H1 (cell line): ENCODE data around the gene GIPR. TPM values are rescaled to one million over a fixed set of nuclear protein-coding genes. Genes with fewer than 3 reads are reported as not detected.
A peak's percentile ranks its signal among the peaks of the same experiment; 100 is the strongest.

Experiments
- BRCA1 ChIP-seq: IDR thresholded peaks from 2 replicates; pipeline ENCODE4 v1.6.1; 2012; ENCODE audit warnings: low read depth, low read length, improper control_type of control experiment
- FOSL1 ChIP-seq: IDR thresholded peaks from 2 replicates; pipeline ENCODE4 v1.6.1; 2011; ENCODE audit warnings: mild to moderate bottlenecking, low read depth, low read length, moderate library complexity; ENCODE audit not compliant: insufficient read depth
- GABPA ChIP-seq: IDR thresholded peaks from 2 replicates; pipeline ENCODE4 v1.6.1; 2011; ENCODE audit warnings: mild to moderate bottlenecking, low read length, moderate library complexity, borderline replicate concordance; ENCODE audit not compliant: insufficient read depth
- KDM1A ChIP-seq: fragments of 200-600, 300-600 bp; sonication (generic); IDR thresholded peaks from 2 replicates; pipeline ENCODE4 v1.7.1; 2016; ENCODE audit warnings: mild to moderate bottlenecking, low read length, borderline replicate concordance
- KDM4A ChIP-seq: IDR thresholded peaks from one replicate; pipeline ENCODE4 v1.7.1; 2012; ENCODE audit warnings: low read depth, mild to moderate bottlenecking, moderate library complexity, low read length, inconsistent platforms; ENCODE audit not compliant: severe bottlenecking
- KDM5A ChIP-seq: fragments of 200-600 bp; IDR thresholded peaks from 2 replicates; pipeline ENCODE4 v1.7.1; 2012; ENCODE audit warnings: mild to moderate bottlenecking, low read length, inconsistent platforms, mixed read lengths
- NRF1 ChIP-seq: IDR thresholded peaks from 2 replicates; pipeline ENCODE4 v1.6.1; 2011; ENCODE audit warnings: mild to moderate bottlenecking, low read depth, low read length, improper control_type of control experiment
- PHF8 ChIP-seq: fragments of 200-600 bp; sonication (generic); conservative IDR thresholded peaks from 2 replicates; pipeline ENCODE4 v1.7.1; 2012; ENCODE audit warnings: low read depth, mild to moderate bottlenecking, inconsistent platforms, low read length, moderate library complexity
- POU5F1 ChIP-seq: IDR thresholded peaks from 2 replicates; pipeline ENCODE4 v1.6.1; 2011; ENCODE audit warnings: low read depth, mild to moderate bottlenecking, low read length, moderate library complexity
- RNF2 ChIP-seq: fragments of 200-900, 300-1000 bp; sonication (generic); IDR thresholded peaks from 2 replicates; pipeline ENCODE4 v1.7.1; 2016; ENCODE audit warnings: borderline replicate concordance, low read depth, mild to moderate bottlenecking, antibody characterized with exemption, low read length; ENCODE audit not compliant: poor library complexity, severe bottlenecking; ENCODE audit errors: missing control alignments
- SAP30 ChIP-seq: fragments of 300-600 bp; sonication (generic); IDR thresholded peaks from 2 replicates; pipeline ENCODE4 v1.7.1; 2012; ENCODE audit warnings: low read length, moderate library complexity, mild to moderate bottlenecking, inconsistent platforms; ENCODE audit not compliant: insufficient read depth, insufficient replicate concordance
- SIN3A ChIP-seq, 2 experiments: IDR thresholded peaks in 1 of 2; conservative IDR thresholded peaks in 1 of 2; 2 replicates each; pipeline ENCODE4 v1.6.1; 2011 to 2012; ENCODE audit warnings: low read length in 2 of 2, improper control_type of control experiment in 1 of 2, low read depth in 1 of 2, mild to moderate bottlenecking in 1 of 2
- SIX5 ChIP-seq: IDR thresholded peaks from 2 replicates; pipeline ENCODE4 v1.6.1; 2011; ENCODE audit warnings: mild to moderate bottlenecking, low read depth, low read length
- SP1 ChIP-seq: IDR thresholded peaks from 2 replicates; pipeline ENCODE4 v1.6.1; 2011; ENCODE audit warnings: low read depth, low read length
- SP2 ChIP-seq: IDR thresholded peaks from 2 replicates; pipeline ENCODE4 v1.6.1; 2012; ENCODE audit warnings: mild to moderate bottlenecking, low read length, inconsistent platforms
- SP4 ChIP-seq: IDR thresholded peaks from 2 replicates; pipeline ENCODE4 v1.6.1; 2012; ENCODE audit warnings: low read length, inconsistent platforms
- SUZ12 ChIP-seq: fragments of 200-600 bp; sonication (generic); IDR thresholded peaks from 2 replicates; pipeline ENCODE4 v1.6.1; 2012; ENCODE audit warnings: mild to moderate bottlenecking, inconsistent platforms, low read length, moderate library complexity, mixed read lengths
- TAF7 ChIP-seq: optimal IDR thresholded peaks from 2 replicates; pipeline ENCODE3; 2011; ENCODE audit warnings: low read depth, mild to moderate bottlenecking, inconsistent platforms, low read length, moderate library complexity, borderline replicate concordance
- polyA plus RNA-seq, 7 experiments: library from polyadenylated mRNA; depleted of rRNA in 3 of 7; stranded (reverse) in 5 of 7; unstranded in 2 of 7; fragments of >200 nt in 5 of 7; fragments of 200-250 nt in 2 of 7; gene quantifications; 1 replicate in 5 of 7; 2 replicates in 1 of 7; 4 replicates in 1 of 7; pipeline versions ENCODE4 v1.2.1 to v1.2.3, GENCODE V29; 2011 to 2013; ENCODE audit warnings: missing spikeins in 2 of 7, mixed read lengths in 2 of 7
- total RNA-seq: library from RNA; stranded (reverse); fragmentation: NEBNext Ultra II Directional; extraction: Animal tissue kit (Norgen Biotek cat#: 25700); gene quantifications from 2 replicates; pipeline ENCODE4 v1.2.1, GENCODE V29; 2021
- TF ChIP-seq, protein P1 (sequence below): IDR thresholded peaks from 2 replicates; pipeline ENCODE4 v1.6.1; 2012; ENCODE audit warnings: inconsistent platforms
- TF ChIP-seq, protein P2 (sequence below): IDR thresholded peaks from 2 replicates; pipeline ENCODE4 v1.6.1; 2011; ENCODE audit warnings: low read depth, mild to moderate bottlenecking, low read length; ENCODE audit not compliant: insufficient read depth
- TF ChIP-seq, protein P3 (sequence below): IDR thresholded peaks from 2 replicates; pipeline ENCODE4 v1.6.1; 2011; ENCODE audit warnings: low read length, improper control_type of control experiment

Gene GIPR
- total and polyA plus RNA-seq, 2 of the 8 experiments (the other 6 are each of a cell fraction or from before 2014, with no cell fraction given) = 0.42 to 1.3 TPM

DNA sequence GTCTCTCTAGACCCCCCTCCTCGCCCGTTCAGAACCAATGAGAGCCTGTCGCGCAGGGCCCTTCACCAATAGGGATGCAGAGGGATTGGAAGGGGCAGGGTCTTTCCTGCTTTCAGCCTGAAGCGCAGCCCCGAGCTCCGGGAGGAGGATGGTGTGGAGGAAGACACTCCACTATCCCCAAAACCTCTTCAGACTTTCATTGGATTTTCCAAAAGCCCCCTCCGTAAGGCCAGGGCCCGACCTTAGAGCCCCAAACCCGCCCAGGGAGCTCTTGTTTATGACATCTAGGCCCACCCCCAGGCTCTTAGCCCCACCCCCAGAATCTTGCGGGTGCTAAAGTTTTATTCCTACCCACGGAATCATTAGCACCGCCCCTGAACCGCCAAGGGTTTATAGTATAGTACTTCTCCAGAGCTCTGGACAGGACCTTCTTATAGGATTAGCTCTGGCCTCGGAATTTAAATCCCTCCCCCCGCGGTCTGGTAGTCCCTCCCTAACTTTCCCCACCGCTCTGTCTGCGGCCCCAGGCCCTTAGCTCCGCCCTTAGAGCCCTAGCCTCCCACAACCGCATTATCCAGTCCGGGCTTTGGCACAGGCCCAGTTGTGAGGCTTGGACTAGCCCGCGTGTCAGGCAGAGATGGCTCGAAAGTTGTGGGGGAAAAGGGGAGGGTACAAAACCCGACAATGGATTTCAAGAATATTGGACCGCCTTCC is 22.2 kb upstream of the GIPR start (continued):
- TF ChIP-seq RNF2 = no peak
- TF ChIP-seq FOSL1 = no peak
- no peak for TF ChIP-seq KDM5A
- TF ChIP-seq, protein P1, sequence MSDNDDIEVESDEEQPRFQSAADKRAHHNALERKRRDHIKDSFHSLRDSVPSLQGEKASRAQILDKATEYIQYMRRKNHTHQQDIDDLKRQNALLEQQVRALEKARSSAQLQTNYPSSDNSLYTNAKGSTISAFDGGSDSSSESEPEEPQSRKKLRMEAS = peak; percentile 88
- TF ChIP-seq BRCA1 = no peak
- peak; percentile 65 for TF ChIP-seq SP4
- no peak for TF ChIP-seq TAF7
- TF ChIP-seq SIN3A (conservative IDR thresholded peaks at IDR 0.05 in 1 of 2, IDR thresholded peaks at IDR 0.05 in 1 of 2; ENCODE audit: low read depth in 1 of 2, low read length in 2 of 2) = peak; percentile 1 to 71; a peak in 1 of 4 replicates
- 0 out of 2 replicates have a peak, but pooled peaks have one; percentile 52 for TF ChIP-seq GABPA
- 0 out of 2 replicates have a peak, but pooled peaks have one; percentile 18 for TF ChIP-seq POU5F1
- TF ChIP-seq KDM1A = peak; percentile 100
- TF ChIP-seq SAP30 = no peak
- 0 out of 2 replicates have a peak, but pooled peaks have one; percentile 21 for TF ChIP-seq PHF8
- TF ChIP-seq KDM4A = no peak
- TF ChIP-seq SIX5 = no peak
- TF ChIP-seq, protein P2, sequence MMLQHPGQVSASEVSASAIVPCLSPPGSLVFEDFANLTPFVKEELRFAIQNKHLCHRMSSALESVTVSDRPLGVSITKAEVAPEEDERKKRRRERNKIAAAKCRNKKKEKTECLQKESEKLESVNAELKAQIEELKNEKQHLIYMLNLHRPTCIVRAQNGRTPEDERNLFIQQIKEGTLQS = no peak
- TF ChIP-seq SUZ12 = no peak
- no peak for TF ChIP-seq NRF1
- TF ChIP-seq SP1 = peak; percentile 99
- peak; percentile 56; the same call in 1 of the 2 replicates for TF ChIP-seq SP2
- TF ChIP-seq, protein P3, sequence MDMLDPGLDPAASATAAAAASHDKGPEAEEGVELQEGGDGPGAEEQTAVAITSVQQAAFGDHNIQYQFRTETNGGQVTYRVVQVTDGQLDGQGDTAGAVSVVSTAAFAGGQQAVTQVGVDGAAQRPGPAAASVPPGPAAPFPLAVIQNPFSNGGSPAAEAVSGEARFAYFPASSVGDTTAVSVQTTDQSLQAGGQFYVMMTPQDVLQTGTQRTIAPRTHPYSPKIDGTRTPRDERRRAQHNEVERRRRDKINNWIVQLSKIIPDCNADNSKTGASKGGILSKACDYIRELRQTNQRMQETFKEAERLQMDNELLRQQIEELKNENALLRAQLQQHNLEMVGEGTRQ = no peak
